Activated T-cell treated with anti-CD3 and anti-CD28 coated beads, Interleukin-2, amount 50 U/mL, for 4 hours (primary cell): Measurements from ENCODE around the gene GRAMD2B. TPM values are rescaled to one million over a fixed set of nuclear protein-coding genes. Genes with fewer than 3 reads are reported as not detected.
"Not testable (repeated sequence)": the region's sequence is repeated elsewhere in the genome, so short reads cannot be mapped to it uniquely, and the experiment has no call there.

Experiments used
- ATAC-seq, 2 donors: fragments of 200-7000 bp; cut with Tn5 transposase; one replicate each; pipeline ENCODE4 v1.10.0; 2021
- DNase-seq: peaks from one replicate; pipeline ENCODE4 v3.0.0-alpha.2; 2020
- H3K27me3 Mint-ChIP-seq: one replicate; pipeline ENCODE4 v1.8.0; 2021; ENCODE audit warnings: low read depth, mixed read lengths
- H3K36me3 Mint-ChIP-seq: one replicate; pipeline ENCODE4 v1.8.0; 2022; ENCODE audit warnings: mixed read lengths; ENCODE audit not compliant: insufficient read depth
- H3K4me1 Mint-ChIP-seq: one replicate; pipeline ENCODE4 v1.8.0; 2021; ENCODE audit warnings: low read depth, mixed read lengths
- H3K4me3 Mint-ChIP-seq: one replicate; pipeline ENCODE4 v1.8.0; 2021; ENCODE audit warnings: mild to moderate bottlenecking, moderate library complexity, mixed read lengths
- H3K9me3 Mint-ChIP-seq: one replicate; pipeline ENCODE4 v1.8.0; 2021; ENCODE audit warnings: mixed read lengths
- total RNA-seq, 3 donors: library from RNA; stranded (reverse); gene quantifications; one replicate each; pipeline ENCODE4 v1.2.1, GENCODE V29; 2021

The GRAMD2B gene
- total RNA-seq, 3 donors from 2014 or later = 9.3 to 14.7 (median 12.3) TPM

GRCh38 chr5:126468091-126468490, 44.9 kb downstream of the GRAMD2B start:
- Mint-ChIP-seq H3K27me3 (no peaks in the 10 kb centered on the region), H3K9me3 (no peaks in the 10 kb centered on the region), H3K36me3 (peaks cover 13% of the 10 kb centered on the region), H3K4me1 (peaks cover 8% of the 10 kb centered on the region), H3K4me3 (no peak overlapping the region)
- no peak for DNase-seq
- ATAC-seq = no peak

GRCh38 chr5:126469536-126470316, 46.5 kb downstream of the GRAMD2B start:
- no peak overlapping the region for H3K4me3 Mint-ChIP-seq
- ATAC-seq (no peak), DNase-seq (no peak)
- peaks cover 1% of the 10 kb centered on the region for H3K4me1 Mint-ChIP-seq
- no peaks in the 10 kb centered on the region for H3K9me3 Mint-ChIP-seq
- no peaks in the 10 kb centered on the region for H3K27me3 Mint-ChIP-seq
- peaks cover 16% of the 10 kb centered on the region for H3K36me3 Mint-ChIP-seq

- H3K27me3 Mint-ChIP-seq, H3K4me3 Mint-ChIP-seq, ATAC-seq, H3K4me1 Mint-ChIP-seq, DNase-seq, H3K9me3 Mint-ChIP-seq: not testable (repeated sequence)
- peaks cover 18% of the 10 kb centered on the region for H3K36me3 Mint-ChIP-seq
Observed at GRCh38 chr5:126470529-126470928, 47.3 kb downstream of the GRAMD2B start.

- H3K9me3 Mint-ChIP-seq = no peaks in the 10 kb centered on the region
- H3K4me1 Mint-ChIP-seq = peaks cover 1% of the 10 kb centered on the region
- no peak overlapping the region for H3K4me3 Mint-ChIP-seq
- no peak for ATAC-seq
- peaks cover 17% of the 10 kb centered on the region for H3K36me3 Mint-ChIP-seq
- H3K27me3 Mint-ChIP-seq = no peaks in the 10 kb centered on the region
- no peak for DNase-seq
Observed at GRCh38 chr5:126471247-126471646, 48.0 kb downstream of the GRAMD2B start.

GRCh38 chr5:126471875-126472537, 48.8 kb downstream of the GRAMD2B start:
- Mint-ChIP-seq H3K9me3 (no peaks in the 10 kb centered on the region), H3K4me3 (no peak overlapping the region), H3K27me3 (no peaks in the 10 kb centered on the region), H3K36me3 (peaks cover 14% of the 10 kb centered on the region), H3K4me1 (peaks cover 1% of the 10 kb centered on the region)
- ATAC-seq (no peak), DNase-seq (no peak)

GRCh38 chr5:126472538-126472889, 49.3 kb downstream of the GRAMD2B start:
- H3K27me3 Mint-ChIP-seq = no peaks in the 10 kb centered on the region
- H3K36me3 Mint-ChIP-seq = peaks cover 14% of the 10 kb centered on the region
- no peak for ATAC-seq
- DNase-seq = no peak
- no peak overlapping the region for H3K4me3 Mint-ChIP-seq
- no peaks in the 10 kb centered on the region for H3K9me3 Mint-ChIP-seq
- peaks cover 1% of the 10 kb centered on the region for H3K4me1 Mint-ChIP-seq

GRCh38 chr5:126477294-126478117, 54.3 kb downstream of the GRAMD2B start:
- DNase-seq = no peak
- Mint-ChIP-seq H3K4me1 (no peaks in the 10 kb centered on the region), H3K4me3 (no peak overlapping the region), H3K36me3 (peaks cover 18% of the 10 kb centered on the region), H3K27me3 (no peaks in the 10 kb centered on the region), H3K9me3 (no peaks in the 10 kb centered on the region)
- no peak for ATAC-seq

- no peaks in the 10 kb centered on the region for H3K4me1 Mint-ChIP-seq
- ATAC-seq (no peak), DNase-seq (no peak)
- H3K9me3 Mint-ChIP-seq = no peaks in the 10 kb centered on the region
- H3K4me3 Mint-ChIP-seq = no peak overlapping the region
- peaks cover 26% of the 10 kb centered on the region for H3K36me3 Mint-ChIP-seq
- no peaks in the 10 kb centered on the region for H3K27me3 Mint-ChIP-seq
Observed at GRCh38 chr5:126479810-126480209, 56.6 kb downstream of the GRAMD2B start.

GRCh38 chr5:126480824-126481223, 57.6 kb downstream of the GRAMD2B start:
- Mint-ChIP-seq H3K9me3 (no peaks in the 10 kb centered on the region), H3K4me1 (no peaks in the 10 kb centered on the region), H3K27me3 (no peaks in the 10 kb centered on the region), H3K36me3 (peaks cover 26% of the 10 kb centered on the region), H3K4me3 (no peak overlapping the region)
- no peak for ATAC-seq
- no peak for DNase-seq

GRCh38 chr5:126481243-126481642, 58.0 kb downstream of the GRAMD2B start:
- Mint-ChIP-seq H3K9me3 (no peaks in the 10 kb centered on the region), H3K4me1 (no peaks in the 10 kb centered on the region), H3K4me3 (no peak overlapping the region), H3K36me3 (peaks cover 30% of the 10 kb centered on the region), H3K27me3 (no peaks in the 10 kb centered on the region)
- ATAC-seq = no peak
- no peak for DNase-seq

GRCh38 chr5:126482591-126482990, 59.4 kb downstream of the GRAMD2B start:
- ATAC-seq (no peak), DNase-seq (no peak)
- H3K27me3 Mint-ChIP-seq = no peaks in the 10 kb centered on the region
- peaks cover 42% of the 10 kb centered on the region for H3K36me3 Mint-ChIP-seq
- H3K4me3 Mint-ChIP-seq = no peak overlapping the region
- H3K9me3 Mint-ChIP-seq = no peaks in the 10 kb centered on the region
- H3K4me1 Mint-ChIP-seq = no peaks in the 10 kb centered on the region

- no peaks in the 10 kb centered on the region for H3K27me3 Mint-ChIP-seq
- no peak overlapping the region for H3K4me3 Mint-ChIP-seq
- H3K36me3 Mint-ChIP-seq = peaks cover 42% of the 10 kb centered on the region
- DNase-seq (no peak), ATAC-seq (no peak)
- no peaks in the 10 kb centered on the region for H3K4me1 Mint-ChIP-seq
- H3K9me3 Mint-ChIP-seq = no peaks in the 10 kb centered on the region
Observed at GRCh38 chr5:126483156-126483555, 59.9 kb downstream of the GRAMD2B start.

- H3K36me3 Mint-ChIP-seq = peaks cover 42% of the 10 kb centered on the region
- no peaks in the 10 kb centered on the region for H3K4me1 Mint-ChIP-seq
- H3K27me3 Mint-ChIP-seq = no peaks in the 10 kb centered on the region
- DNase-seq (no peak), ATAC-seq (no peak)
- H3K9me3 Mint-ChIP-seq = no peaks in the 10 kb centered on the region
- H3K4me3 Mint-ChIP-seq = no peak overlapping the region
Observed at GRCh38 chr5:126484253-126484652, 61.0 kb downstream of the GRAMD2B start.

GRCh38 chr5:126486332-126486731, 63.1 kb downstream of the GRAMD2B start:
- Mint-ChIP-seq H3K4me3 (no peak overlapping the region), H3K9me3 (no peaks in the 10 kb centered on the region), H3K36me3 (peaks cover 39% of the 10 kb centered on the region), H3K27me3 (no peaks in the 10 kb centered on the region), H3K4me1 (no peaks in the 10 kb centered on the region)
- ATAC-seq (no peak), DNase-seq (no peak)
